GM13977 (cell line): ENCODE data around the gene DYNLT2B.
"Not testable (repeated sequence)": the region's sequence is repeated elsewhere in the genome, so short reads cannot be mapped to it uniquely, and the experiment has no call there.

Experiments
- DNase-seq: peaks from one replicate; pipeline ENCODE4 v3.0.0; 2012; ENCODE audit warnings: low spot score
- in situ Hi-C: fragments of 300-500 bp; cut with MboI; formaldehyde crosslinking; loops from one replicate; pipeline ENCODE4 v1.12.0; 2022; ENCODE audit warnings: low sequenced_read_pairs, low pct_unique_long_range_greater_than_20kb, mixed read lengths, inconsistent platforms; ENCODE audit not compliant: unreplicated experiment
- TF ChIP-seq, protein P1 (sequence below): IDR thresholded peaks from 2 replicates; pipeline ENCODE4 v1.5.1; 2012; ENCODE audit warnings: mild to moderate bottlenecking, control low read depth; ENCODE audit not compliant: insufficient read depth; ENCODE audit errors: extremely low read depth, missing control alignments

Gene DYNLT2B

DNA sequence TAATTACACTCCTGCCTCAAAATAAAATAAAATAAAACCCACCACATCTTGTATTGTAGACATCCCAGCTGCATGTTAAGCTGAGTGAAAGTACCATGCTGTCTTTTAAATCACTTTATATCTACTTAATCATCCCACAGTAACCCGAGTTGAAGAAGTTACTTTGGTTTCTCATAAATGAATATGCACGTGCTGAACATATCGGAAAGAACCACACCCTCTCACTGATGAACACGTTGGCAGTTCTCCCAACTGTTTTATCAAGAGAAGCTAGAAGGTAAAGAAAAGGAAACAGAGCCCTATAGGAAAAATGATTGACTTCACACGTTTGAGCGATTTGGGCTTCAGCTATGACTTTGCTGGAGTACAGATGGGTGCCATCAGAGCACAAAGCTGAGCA lies 36.1 kb upstream of the DYNLT2B start:
- no peak for DNase-seq
- in situ Hi-C loops: no loop called here
- TF ChIP-seq, protein P1, sequence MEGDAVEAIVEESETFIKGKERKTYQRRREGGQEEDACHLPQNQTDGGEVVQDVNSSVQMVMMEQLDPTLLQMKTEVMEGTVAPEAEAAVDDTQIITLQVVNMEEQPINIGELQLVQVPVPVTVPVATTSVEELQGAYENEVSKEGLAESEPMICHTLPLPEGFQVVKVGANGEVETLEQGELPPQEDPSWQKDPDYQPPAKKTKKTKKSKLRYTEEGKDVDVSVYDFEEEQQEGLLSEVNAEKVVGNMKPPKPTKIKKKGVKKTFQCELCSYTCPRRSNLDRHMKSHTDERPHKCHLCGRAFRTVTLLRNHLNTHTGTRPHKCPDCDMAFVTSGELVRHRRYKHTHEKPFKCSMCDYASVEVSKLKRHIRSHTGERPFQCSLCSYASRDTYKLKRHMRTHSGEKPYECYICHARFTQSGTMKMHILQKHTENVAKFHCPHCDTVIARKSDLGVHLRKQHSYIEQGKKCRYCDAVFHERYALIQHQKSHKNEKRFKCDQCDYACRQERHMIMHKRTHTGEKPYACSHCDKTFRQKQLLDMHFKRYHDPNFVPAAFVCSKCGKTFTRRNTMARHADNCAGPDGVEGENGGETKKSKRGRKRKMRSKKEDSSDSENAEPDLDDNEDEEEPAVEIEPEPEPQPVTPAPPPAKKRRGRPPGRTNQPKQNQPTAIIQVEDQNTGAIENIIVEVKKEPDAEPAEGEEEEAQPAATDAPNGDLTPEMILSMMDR: no peak

DNA sequence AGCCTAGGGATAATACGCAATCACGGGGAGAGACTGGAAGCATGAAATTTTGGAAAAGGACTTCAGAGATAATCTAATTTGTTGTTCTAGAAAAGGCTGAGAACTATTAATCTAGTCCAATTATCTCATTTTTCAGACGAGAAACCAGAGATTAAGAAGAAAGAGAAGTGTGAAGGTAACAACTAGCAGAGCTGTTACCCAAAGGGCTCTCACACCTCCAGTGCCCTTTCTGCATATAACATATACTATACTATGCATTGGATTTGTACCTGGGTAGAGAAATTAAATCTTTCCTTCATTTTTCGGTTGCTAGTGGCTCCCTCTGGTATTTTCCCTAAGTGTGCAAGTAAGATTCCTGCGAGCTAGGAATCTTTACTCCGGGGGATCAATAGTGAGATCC lies 33.5 kb upstream of the DYNLT2B start:
- DNase-seq: no peak
- TF ChIP-seq, protein P1: no peak
- in situ Hi-C loops: no loop called here

DNA sequence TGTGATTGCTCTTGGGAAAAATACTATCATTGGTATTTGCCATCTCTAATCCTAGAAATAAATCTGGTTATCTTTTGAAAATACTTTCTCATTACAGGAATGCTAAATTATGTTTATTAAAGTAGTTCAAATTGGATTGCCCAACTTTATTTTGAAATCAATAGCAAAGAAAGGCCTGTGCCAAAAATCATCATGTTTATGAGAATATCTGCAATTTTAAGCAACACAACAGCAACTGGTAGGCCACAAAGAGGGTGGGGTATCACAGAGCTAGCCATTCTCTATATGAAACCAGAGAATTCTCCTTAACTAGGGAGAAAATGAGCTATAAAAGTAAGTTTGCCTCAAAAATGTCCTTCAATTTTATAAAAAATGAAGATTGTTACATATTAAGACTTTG lies 32.0 kb upstream of the DYNLT2B start:
- DNase-seq: no peak
- in situ Hi-C loops: no loop called here
- TF ChIP-seq, protein P1: no peak

DNA sequence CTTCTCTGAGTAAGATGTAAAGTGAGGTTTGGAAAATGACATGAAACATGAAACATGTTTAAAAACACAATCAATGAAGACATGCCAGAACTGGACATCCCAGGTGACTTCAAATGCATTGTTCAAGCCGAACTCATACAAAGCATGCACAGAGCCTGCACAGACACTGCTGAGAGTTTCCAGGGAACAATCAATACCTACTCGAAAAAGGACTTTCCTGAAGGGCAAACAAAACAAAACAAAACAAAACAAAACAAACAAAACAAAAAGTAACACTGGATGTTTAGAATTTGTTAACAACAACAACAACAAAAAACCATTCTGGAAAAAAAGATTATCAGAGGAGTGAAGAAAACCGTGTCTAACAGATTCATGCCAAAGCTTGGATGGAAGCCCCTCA lies 30.7 kb upstream of the DYNLT2B start:
- no peak for DNase-seq
- TF ChIP-seq, protein P1: no peak
- in situ Hi-C loops: no loop called here

DNA sequence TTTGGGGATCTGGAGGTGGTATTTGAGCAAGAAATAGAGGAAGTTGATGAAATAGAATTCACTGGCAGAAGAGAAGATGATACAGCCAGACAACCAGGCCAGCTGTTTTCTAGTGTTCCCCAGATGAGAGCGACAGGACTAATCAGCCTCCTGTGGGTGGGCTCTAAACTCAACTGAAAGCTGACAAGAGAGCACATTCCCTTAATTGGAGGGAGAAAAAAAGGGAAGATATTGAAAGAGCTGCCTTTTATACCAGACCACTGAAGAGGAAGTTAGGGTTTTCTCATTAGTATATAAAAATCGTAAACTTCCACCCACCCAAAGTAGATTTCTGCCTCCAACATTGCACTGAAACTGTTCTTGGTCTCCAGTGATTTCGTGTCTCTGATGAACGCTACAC lies 26.6 kb upstream of the DYNLT2B start:
- no peak for DNase-seq
- in situ Hi-C loops: no loop called here
- TF ChIP-seq, protein P1: no peak

DNA sequence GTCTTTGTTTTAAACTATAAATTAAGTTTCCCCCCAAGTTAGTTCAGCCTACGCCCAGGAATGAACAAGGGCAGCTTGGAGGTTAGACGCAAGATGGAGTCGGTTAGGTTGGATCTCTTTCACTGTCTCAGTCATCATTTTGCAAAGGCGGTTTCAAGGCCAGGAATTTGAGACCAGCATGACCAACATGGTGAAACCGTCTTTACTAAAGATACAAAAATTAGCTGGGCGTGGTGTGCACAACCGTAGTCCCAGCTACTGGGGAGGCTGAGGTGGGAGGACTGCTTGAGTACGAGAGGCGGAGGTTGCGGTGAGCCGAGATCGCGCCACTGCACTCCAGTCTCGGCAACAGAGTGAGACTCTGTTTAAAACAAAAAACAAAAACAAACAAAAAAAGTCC lies 25.9 kb upstream of the DYNLT2B start:
- in situ Hi-C loops, DNase-seq: not testable (repeated sequence)

DNA sequence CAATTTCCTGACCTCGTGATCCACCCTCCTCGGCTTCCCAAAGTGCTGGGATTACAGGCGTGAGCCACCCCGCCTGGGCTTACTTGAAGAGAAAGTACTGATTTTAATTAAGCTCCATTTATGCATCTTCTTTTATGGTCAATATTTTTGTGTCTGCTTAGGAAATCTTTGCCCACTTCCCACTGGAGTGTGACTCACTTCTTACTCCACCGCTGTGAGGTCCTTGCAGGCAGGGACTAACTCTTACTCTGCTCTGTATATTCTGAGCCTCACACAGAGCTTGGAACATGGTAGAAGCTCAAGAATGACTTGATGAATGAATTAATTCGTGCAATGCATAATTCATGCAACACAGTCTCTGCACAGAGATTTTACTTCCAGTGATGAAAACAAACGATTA lies 23.1 kb upstream of the DYNLT2B start:
- in situ Hi-C loops: no loop called here

More for the DNA sequence above, 23.1 kb upstream of the DYNLT2B start:
- TF ChIP-seq, protein P1: no peak
- DNase-seq: no peak
